ENCODE data around the gene BRD2. TPM values are rescaled to one million over a fixed set of nuclear protein-coding genes. Genes with fewer than 3 reads are reported as not detected.

Gene BRD2
- total and polyA plus RNA-seq, 2 of the 4 experiments (the other 2 are of a cell fraction), result 99.5 to 144 TPM

- H3K9ac ChIP-seq (ENCODE audit: low read depth, low read length), result peak overlapping the region; percentile 99
- peak overlapping the region; percentile 100 for H4K91ac ChIP-seq (ENCODE audit: insufficient read depth, low read depth, low read length)
- no TSS peak for BruUV-seq (replicated peaks)
- H3K27ac ChIP-seq (ENCODE audit: insufficient read depth, low read length), result peak overlapping the region; percentile 100
- H3K18ac ChIP-seq (ENCODE audit: low read depth, low read length), result no peak overlapping the region
- H3K14ac ChIP-seq (replicated peaks; ENCODE audit: low read depth, low read length), result peak overlapping the region; percentile 100
- H3K4me1 ChIP-seq (ENCODE audit: control insufficient read depth, insufficient read depth, low read length), result peaks cover 7% of the 10 kb centered on the region
- ChIA-PET CTCF (interaction anchor here (0.7 to 2.8 kb wide), 7 partner anchors 9 to 134 kb away, joined by 3 to 18 read pairs (median 4); partner anchors contain the start of genes HLA-DMA and TAP2), POLR2A (ENCODE audit: unreplicated experiment) (interaction anchor here (0.5 to 2.3 kb wide), 20 partner anchors 8 to 790 kb away, joined by 3 to 27 read pairs (median 5); partner anchors contain the start of genes HLA-DMA, TAP1 and TAP2)
- H4K20me1 ChIP-seq (ENCODE audit: insufficient read depth, low read length), result peaks cover 52% of the 10 kb centered on the region
- H2AK9ac ChIP-seq (replicated peaks; ENCODE audit: low read depth, low read length, poor library complexity), result peak overlapping the region; percentile 100
- peaks cover 4% of the 10 kb centered on the region for H3K9me1 ChIP-seq (ENCODE audit: insufficient read depth, low read length)
- H3K4me3 ChIP-seq (ENCODE audit: insufficient read depth, low read depth, low read length), result peak overlapping the region; percentile 92
- H3K23ac ChIP-seq (ENCODE audit: low read depth, low read length), result peak overlapping the region; percentile 100; the same call in 1 of the 2 replicates
- no peak overlapping the region; the same call in 2 of the 3 replicates for H2BK15ac ChIP-seq (ENCODE audit: low read depth, low read length)
- H2BK20ac ChIP-seq (ENCODE audit: low read depth, low read length), result no peak overlapping the region
- DNase-seq (peak; percentile 100), ATAC-seq (ENCODE audit: low read depth) (peak; percentile 31)
- in situ Hi-C loops (cut with MboI; ENCODE audit: low sequenced_read_pairs), result loop anchor here (5.0 to 25.0 kb wide), 2 partner anchors 79 to 784 kb away; partner anchors contain the start of genes AGER, AGPAT1, GPSM3 and PBX2
- dilution Hi-C loops (cut with HindIII; ENCODE audit: low sequenced_read_pairs, unreplicated experiment), result no loop called here
- peak overlapping the region; percentile 100 for H3K4ac ChIP-seq (ENCODE audit: low read depth, low read length)
- H2BK120ac ChIP-seq (ENCODE audit: low read depth, low read length), result peak overlapping the region; percentile 92; the same call in 1 of the 2 replicates
- peaks cover 16 to 49% of the 10 kb centered on the region in 2 experiments for H3K79me1 ChIP-seq (ENCODE audit: low read depth in 1 of 2, low read length in 2 of 2)
- 0% methylated on average over 7 of the region's 58 CpGs; no CpG with 5 or more reads in 1 of the 2 experiments for WGBS, 2 experiments (ENCODE audit: extremely low coverage in 2 of 2, insufficient read length in 1 of 2)
- no peaks in the 10 kb centered on the region for H3K9me3 ChIP-seq (ENCODE audit: control insufficient read depth, insufficient read depth, low read length)
- peak overlapping the region; percentile 100 for H3K56ac ChIP-seq (ENCODE audit: extremely low read depth, insufficient read depth, low read length)
- no peaks in the 10 kb centered on the region for H3K27me3 ChIP-seq (ENCODE audit: control insufficient read depth, insufficient read depth, low read length)
- peak overlapping the region; percentile 99 to 100 for H4K8ac ChIP-seq (ENCODE audit: low read depth in 2 of 2, low read length in 2 of 2)
- peaks cover 33% of the 10 kb centered on the region for H3K36me3 ChIP-seq (ENCODE audit: control insufficient read depth, insufficient read depth, low read length)
- no peak overlapping the region; the same call in 1 of the 2 replicates for H4K5ac ChIP-seq (ENCODE audit: low read depth, low read length)
- intact Hi-C loops (cut with micrococcal nuclease), result loop anchor here (2.0 to 5.0 kb wide), 5 partner anchors 39 to 784 kb away; partner anchors contain the start of genes PSMB8, RXRB and SLC39A7
- peak overlapping the region; percentile 99 for H2AK5ac ChIP-seq (ENCODE audit: low read depth, low read length)
- H2AFZ ChIP-seq (replicated peaks; ENCODE audit: low read length, poor library complexity), result peak overlapping the region; percentile 77
- H3K4me2 ChIP-seq (ENCODE audit: low read depth, low read length), result peak overlapping the region; percentile 76
- peak overlapping the region; percentile 98 for H2BK5ac ChIP-seq (ENCODE audit: low read depth, low read length, poor library complexity, severe bottlenecking)
- TF ChIP-seq USF2 (IDR thresholded peaks at IDR 0.05; ENCODE audit: low read depth, low read length) (no peak; the same call in 1 of the 2 replicates), ELK1 (IDR thresholded peaks at IDR 0.05; ENCODE audit: borderline replicate concordance, low read depth, low read length) (no peak), MAZ (IDR thresholded peaks at IDR 0.05; ENCODE audit: borderline replicate concordance, low read depth, low read length) (peak; percentile 67; the same call in 1 of the 2 replicates), NFE2L2 (IDR thresholded peaks at IDR 0.05; ENCODE audit: low read depth, low read length) (peak; percentile 21), FOS (IDR thresholded peaks at IDR 0.05; ENCODE audit: low read depth, low read length) (peak; percentile 70), RCOR1 (IDR thresholded peaks at IDR 0.05; ENCODE audit: insufficient replicate concordance, low read length) (no peak), CTCF (conservative IDR thresholded peaks at IDR 0.05; ENCODE audit: low read depth, low read length) (no peak), CHD1 (IDR thresholded peaks at IDR 0.05; ENCODE audit: low read depth, low read length) (peak; percentile 69; the same call in 1 of the 2 replicates), MAFK (IDR thresholded peaks at IDR 0.05; ENCODE audit: low read depth, low read length) (no peak), MXI1 (IDR thresholded peaks at IDR 0.05; ENCODE audit: borderline replicate concordance, low read depth, low read length) (peak; percentile 78; the same call in 1 of the 2 replicates), BHLHE40 (IDR thresholded peaks at IDR 0.05; ENCODE audit: low read depth, low read length) (peak; percentile 83), CEBPB (IDR thresholded peaks at IDR 0.05; ENCODE audit: low read depth, low read length) (no peak)
Measured at GRCh38 chr6:32971581-32972352, 3.4 kb downstream of the BRD2 start.
